SK-N-SH treated with all-trans-retinoic acid at 6 μM for 48 hours (cell line): ENCODE measurements around the gene SETD3.

Source experiments
- ATAC-seq: fragments of 200-7000 bp; cut with Tn5 transposase; 3 replicates; pipeline ENCODE4 v1.9.1; 2020; ENCODE audit warnings: mild to moderate bottlenecking, moderate library complexity
- BACH2 ChIP-seq: fragments of 250-450 bp; sonication (Bioruptor Pico); IDR thresholded peaks from 2 replicates; pipeline ENCODE4 v1.9.0; 2021; ENCODE audit warnings: mild to moderate bottlenecking, borderline replicate concordance
- CREB5 ChIP-seq: fragments of 250-450 bp; sonication (Bioruptor Pico); IDR thresholded peaks from 2 replicates; pipeline ENCODE4 v1.5.1; 2020; ENCODE audit warnings: low read depth, mild to moderate bottlenecking, moderate library complexity
- CSDC2 ChIP-seq: fragments of 250-450 bp; sonication (Bioruptor Pico); IDR thresholded peaks from 2 replicates; pipeline ENCODE4 v1.5.0; 2020; ENCODE audit warnings: mild to moderate bottlenecking, moderate library complexity
- ESRRG ChIP-seq: fragments of 250-450 bp; sonication (Bioruptor Pico); IDR thresholded peaks from 2 replicates; pipeline ENCODE4 v1.6.1; 2021; ENCODE audit warnings: mild to moderate bottlenecking
- GLIS3 ChIP-seq: fragments of 250-450 bp; sonication (Bioruptor Pico); IDR thresholded peaks from 2 replicates; pipeline ENCODE4 v1.5.0; 2020; ENCODE audit warnings: mild to moderate bottlenecking, moderate library complexity
- ISL1 ChIP-seq: fragments of 250-450 bp; sonication (Bioruptor Pico); IDR thresholded peaks from 2 replicates; pipeline ENCODE4 v2.1.2; 2022; ENCODE audit warnings: mild to moderate bottlenecking, moderate library complexity
- OSR1 ChIP-seq: fragments of 250-450 bp; sonication (Bioruptor Pico); IDR thresholded peaks from 2 replicates; pipeline ENCODE4 v1.8.0; 2022; ENCODE audit warnings: moderate library complexity, mild to moderate bottlenecking, inconsistent platforms
- PPARA ChIP-seq: fragments of 250-450 bp; sonication (Bioruptor Pico); IDR thresholded peaks from 2 replicates; pipeline ENCODE4 v1.5.0; 2020; ENCODE audit warnings: mild to moderate bottlenecking, borderline replicate concordance
- RARB ChIP-seq: fragments of 250-450 bp; sonication (Bioruptor Pico); IDR thresholded peaks from 2 replicates; pipeline ENCODE4 v1.8.0; 2021; ENCODE audit warnings: mild to moderate bottlenecking, moderate library complexity
- SNAI2 ChIP-seq: fragments of 250-450 bp; sonication (Bioruptor Pico); IDR thresholded peaks from 2 replicates; pipeline ENCODE4 v1.5.0; 2020; ENCODE audit warnings: mild to moderate bottlenecking, moderate library complexity
- TCF4 ChIP-seq: fragments of 250-450 bp; sonication (Bioruptor Pico); IDR thresholded peaks from 2 replicates; pipeline ENCODE4 v1.8.0; 2021; ENCODE audit warnings: mild to moderate bottlenecking, moderate library complexity, borderline replicate concordance
- TOX ChIP-seq: fragments of 250-450 bp; sonication (Bioruptor Pico); IDR thresholded peaks from 2 replicates; pipeline ENCODE4 v1.8.0; 2021; ENCODE audit warnings: mild to moderate bottlenecking, moderate library complexity, borderline replicate concordance
- TSHZ2 ChIP-seq: fragments of 250-450 bp; sonication (Bioruptor Pico); IDR thresholded peaks from 2 replicates; pipeline ENCODE4 v1.5.0; 2020; ENCODE audit warnings: mild to moderate bottlenecking, moderate library complexity
- ZC3H10 ChIP-seq: fragments of 250-450 bp; sonication (Bioruptor Pico); IDR thresholded peaks from 2 replicates; pipeline ENCODE4 v1.5.1; 2021; ENCODE audit warnings: mild to moderate bottlenecking, moderate library complexity
- ZFP3 ChIP-seq: fragments of 250-450 bp; sonication (Bioruptor Pico); IDR thresholded peaks from 2 replicates; pipeline ENCODE4 v1.5.0; 2020; ENCODE audit warnings: mild to moderate bottlenecking, moderate library complexity
- ZNF70 ChIP-seq: fragments of 450-650 bp; formaldehyde crosslinking; IDR thresholded peaks from 2 replicates; pipeline ENCODE4 v1.5.0; 2020; ENCODE audit warnings: mild to moderate bottlenecking, moderate library complexity
- ZNF8 ChIP-seq: fragments of 450-650 bp; formaldehyde crosslinking; IDR thresholded peaks from 2 replicates; pipeline ENCODE4 v1.5.0; 2020; ENCODE audit warnings: mild to moderate bottlenecking, moderate library complexity
- TF ChIP-seq, protein P1 (sequence below): fragments of 250-450 bp; sonication (Bioruptor Pico); IDR thresholded peaks from 2 replicates; pipeline ENCODE4 v1.5.1; 2021; ENCODE audit warnings: mild to moderate bottlenecking, moderate library complexity
- TF ChIP-seq, protein P2 (sequence below): fragments of 250-450 bp; sonication (Bioruptor Pico); IDR thresholded peaks from 2 replicates; pipeline ENCODE4 v1.8.0; 2020; ENCODE audit warnings: mild to moderate bottlenecking, moderate library complexity, borderline replicate concordance

Gene SETD3

GRCh38 chr14:99516156-99516870, 35.7 kb upstream of the SETD3 start:
- no peak for ATAC-seq
- TF ChIP-seq CREB5 (CRISPR knock-in tag) (no peak), GLIS3 (CRISPR knock-in tag) (no peak), RARB (no peak), ZFP3 (CRISPR knock-in tag) (no peak), TSHZ2 (CRISPR knock-in tag) (no peak), TCF4 (no peak), SNAI2 (no peak), PPARA (no peak), ZNF70 (no peak), ISL1 (CRISPR knock-in tag) (no peak), CSDC2 (CRISPR knock-in tag) (no peak), ZC3H10 (CRISPR knock-in tag) (no peak), ESRRG (no peak), OSR1 (CRISPR knock-in tag) (no peak)

- no peak for TF ChIP-seq RARB
- TF ChIP-seq ESRRG, result no peak
- no peak for TF ChIP-seq BACH2 (CRISPR knock-in tag)
- no peak for TF ChIP-seq ZNF8 (CRISPR knock-in tag)
- TF ChIP-seq SNAI2, result no peak
- TF ChIP-seq, protein P1, sequence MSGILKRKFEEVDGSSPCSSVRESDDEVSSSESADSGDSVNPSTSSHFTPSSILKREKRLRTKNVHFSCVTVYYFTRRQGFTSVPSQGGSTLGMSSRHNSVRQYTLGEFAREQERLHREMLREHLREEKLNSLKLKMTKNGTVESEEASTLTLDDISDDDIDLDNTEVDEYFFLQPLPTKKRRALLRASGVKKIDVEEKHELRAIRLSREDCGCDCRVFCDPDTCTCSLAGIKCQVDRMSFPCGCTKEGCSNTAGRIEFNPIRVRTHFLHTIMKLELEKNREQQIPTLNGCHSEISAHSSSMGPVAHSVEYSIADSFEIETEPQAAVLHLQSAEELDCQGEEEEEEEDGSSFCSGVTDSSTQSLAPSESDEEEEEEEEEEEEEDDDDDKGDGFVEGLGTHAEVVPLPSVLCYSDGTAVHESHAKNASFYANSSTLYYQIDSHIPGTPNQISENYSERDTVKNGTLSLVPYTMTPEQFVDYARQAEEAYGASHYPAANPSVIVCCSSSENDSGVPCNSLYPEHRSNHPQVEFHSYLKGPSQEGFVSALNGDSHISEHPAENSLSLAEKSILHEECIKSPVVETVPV (CRISPR knock-in tag), result no peak
- ATAC-seq, result no peak
These were observed 34.9 kb upstream of the SETD3 start for GRCh38 chr14:99515301-99516155.

DNA sequence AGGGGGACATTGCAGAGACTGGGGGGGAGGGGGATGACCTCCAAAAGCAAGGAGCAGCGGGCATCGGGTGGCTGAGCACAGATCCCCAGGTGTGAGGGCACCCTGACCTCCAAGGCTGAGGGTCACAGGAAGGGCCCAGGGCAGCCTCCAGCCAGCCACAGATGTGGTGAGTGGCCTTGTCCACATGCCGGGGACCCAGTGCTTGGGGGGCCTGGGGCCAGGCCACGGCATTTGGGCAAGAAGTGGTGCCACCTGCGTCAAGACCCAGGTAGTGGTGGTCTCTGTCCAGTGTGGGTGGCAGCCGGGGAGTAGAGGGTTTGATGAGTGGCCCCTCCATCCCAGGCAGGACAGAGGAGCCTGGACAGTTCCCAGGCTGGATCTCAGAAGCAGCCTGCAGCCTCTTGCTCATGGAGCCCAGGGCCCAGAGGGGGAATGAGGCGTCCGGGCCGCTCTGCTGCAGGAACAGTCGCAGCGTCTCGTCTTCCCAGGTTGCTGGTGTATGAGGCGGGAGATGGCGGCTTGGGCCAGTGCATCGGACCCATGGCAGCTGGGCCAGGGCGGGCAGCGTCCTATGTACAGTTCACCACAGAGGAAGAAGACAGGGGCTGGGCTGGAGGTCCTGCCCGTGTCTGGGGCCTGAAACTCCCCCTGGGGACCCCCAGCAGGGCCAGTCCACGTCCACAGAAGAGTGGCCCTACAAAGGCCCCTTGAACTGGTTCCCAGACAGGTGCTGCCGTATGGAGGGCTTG, 34.1 kb upstream of the SETD3 start:
- no peak for TF ChIP-seq PPARA
- TF ChIP-seq, protein P1 (CRISPR knock-in tag), result no peak
- TF ChIP-seq ESRRG, result no peak
- no peak for TF ChIP-seq BACH2 (CRISPR knock-in tag)
- no peak for TF ChIP-seq SNAI2
- no peak for TF ChIP-seq ZNF8 (CRISPR knock-in tag)
- no peak for TF ChIP-seq TOX (CRISPR knock-in tag)
- TF ChIP-seq TCF4, result no peak
- no peak for TF ChIP-seq GLIS3 (CRISPR knock-in tag)
- TF ChIP-seq, protein P2, sequence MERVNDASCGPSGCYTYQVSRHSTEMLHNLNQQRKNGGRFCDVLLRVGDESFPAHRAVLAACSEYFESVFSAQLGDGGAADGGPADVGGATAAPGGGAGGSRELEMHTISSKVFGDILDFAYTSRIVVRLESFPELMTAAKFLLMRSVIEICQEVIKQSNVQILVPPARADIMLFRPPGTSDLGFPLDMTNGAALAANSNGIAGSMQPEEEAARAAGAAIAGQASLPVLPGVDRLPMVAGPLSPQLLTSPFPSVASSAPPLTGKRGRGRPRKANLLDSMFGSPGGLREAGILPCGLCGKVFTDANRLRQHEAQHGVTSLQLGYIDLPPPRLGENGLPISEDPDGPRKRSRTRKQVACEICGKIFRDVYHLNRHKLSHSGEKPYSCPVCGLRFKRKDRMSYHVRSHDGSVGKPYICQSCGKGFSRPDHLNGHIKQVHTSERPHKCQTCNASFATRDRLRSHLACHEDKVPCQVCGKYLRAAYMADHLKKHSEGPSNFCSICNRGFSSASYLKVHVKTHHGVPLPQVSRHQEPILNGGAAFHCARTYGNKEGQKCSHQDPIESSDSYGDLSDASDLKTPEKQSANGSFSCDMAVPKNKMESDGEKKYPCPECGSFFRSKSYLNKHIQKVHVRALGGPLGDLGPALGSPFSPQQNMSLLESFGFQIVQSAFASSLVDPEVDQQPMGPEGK, result no peak
- no peak for ATAC-seq
